AG04449 (cell line): ENCODE data around the gene SIT1.
A peak's percentile ranks its signal among the peaks of the same experiment; 100 is the strongest.

Experiments
- CTCF ChIA-PET: fragments of 350-600 bp; formaldehyde crosslinking; extraction: SDS; loops from one replicate; lab custom pipeline; 2021; ENCODE audit warnings: antibody characterized with exemption; lab: Yijun Ruan, JAX
- POLR2A ChIA-PET: fragments of 400-600, 350-600 bp; formaldehyde crosslinking; extraction: SDS; loops from one replicate; lab custom pipeline; 2020; ENCODE audit warnings: antibody characterized with exemption, inconsistent platforms; lab: Yijun Ruan, JAX
- DNase-seq: peaks from one replicate; pipeline ENCODE4 v3.0.0-alpha.2; 2010; ENCODE audit warnings: low read depth, low spot score
- H3K4me3 ChIP-seq: 2 replicates; pipeline ENCODE4 v1.5.1; 2011; ENCODE audit warnings: low read depth, mild to moderate bottlenecking, control low read depth, low read length
- CTCF ChIP-seq: IDR thresholded peaks from one replicate; pipeline ENCODE4 v1.5.1; 2011; ENCODE audit warnings: mild to moderate bottlenecking, moderate library complexity, low read length, control low read depth, inconsistent platforms; ENCODE audit not compliant: insufficient read depth; ENCODE audit errors: missing control alignments

SIT1 gene

GRCh38 chr9:35667939-35668338, 17.2 kb upstream of the SIT1 start:
- no peak overlapping the region for H3K4me3 ChIP-seq
- CTCF ChIA-PET: interaction anchor here (0.8 to 1.0 kb wide), 2 partner anchors 9 kb away, joined by 3 read pairs; no protein-coding TSS in a partner anchor
- no peak for DNase-seq
- TF ChIP-seq CTCF: no peak
- POLR2A ChIA-PET: no interaction called here

- H3K4me3 ChIP-seq: no peak overlapping the region
- DNase-seq: no peak
- ChIA-PET POLR2A (no interaction called here), CTCF (interaction anchor here (1.1 to 11.9 kb wide), 7 partner anchors 9 to 63 kb away, joined by 3 to 148 read pairs (median 7); partner anchors contain the start of genes CA9, CCDC107, CREB3 and RMRP)
- no peak for TF ChIP-seq CTCF
These were observed 15.8 kb upstream of the SIT1 start for GRCh38 chr9:35666549-35666948.

- H3K4me3 ChIP-seq: no peak overlapping the region
- CTCF ChIA-PET: interaction anchor here (0.7 to 11.9 kb wide), 10 partner anchors 8 to 63 kb away, joined by 3 to 148 read pairs (median 6); partner anchors contain the start of genes CA9, CCDC107, CREB3 and RMRP
- DNase-seq: no peak
- POLR2A ChIA-PET: interaction anchor here (1.4 to 3.2 kb wide), 5 partner anchors 12 to 62 kb away, joined by 4 to 23 read pairs (median 9); partner anchors contain the start of gene TPM2
- TF ChIP-seq CTCF: no peak
These were observed 15.3 kb upstream of the SIT1 start for GRCh38 chr9:35666045-35666444.

GRCh38 chr9:35665471-35665818, 14.7 kb upstream of the SIT1 start:
- DNase-seq: no peak
- TF ChIP-seq CTCF: no peak
- POLR2A ChIA-PET: interaction anchor here (0.9 to 3.2 kb wide), 6 partner anchors 13 to 63 kb away, joined by 3 to 23 read pairs (median 8); partner anchors contain the start of gene TPM2
- H3K4me3 ChIP-seq: peak overlapping the region; percentile 71
- CTCF ChIA-PET: interaction anchor here (0.7 to 11.9 kb wide), 10 partner anchors 7 to 69 kb away, joined by 3 to 148 read pairs (median 6); partner anchors contain the start of genes CA9, CCDC107, CREB3 and RMRP

GRCh38 chr9:35664531-35665470, 14.1 kb upstream of the SIT1 start, which contains the start of gene ARHGEF39:
Gene ARHGEF39 (minus strand): TSS chr9:35665195. CDS start chr9:35665169, 26 bp downstream.
- TF ChIP-seq CTCF: peak; percentile 31
- no peak for DNase-seq
- H3K4me3 ChIP-seq: peak within 1 kb of the TSS; percentile 71
- POLR2A ChIA-PET: interaction anchor here (0.9 to 3.2 kb wide), 7 partner anchors 13 to 68 kb away, joined by 3 to 23 read pairs (median 6); partner anchors contain the start of genes CREB3, TLN1 and TPM2
- CTCF ChIA-PET: interaction anchor here (0.7 to 11.9 kb wide), 13 partner anchors 9 to 358 kb away, joined by 3 to 148 read pairs (median 5); partner anchors contain the start of genes CA9, CREB3 and TLN1
